Liver (tissue), 9 donors: ENCODE data around the gene RAB3B. TPM values are rescaled to one million over a fixed set of nuclear protein-coding genes. Genes with fewer than 3 reads are reported as not detected.
A peak's percentile ranks its signal among the peaks of the same experiment; 100 is the strongest.

ENCODE experiments used
- DNase-seq: peaks from one replicate; pipeline ENCODE4 v3.0.0-alpha.2; 2017; ENCODE audit warnings: low spot score
- H3K27ac ChIP-seq, 2 donors: one replicate each; pipeline ENCODE4 v1.7.0; 2013; ENCODE audit warnings: inconsistent platforms in 2 of 2, low read length in 2 of 2, control low read depth in 1 of 2, low read depth in 1 of 2, mild to moderate bottlenecking in 1 of 2
- H3K27me3 ChIP-seq, 4 donors: one replicate each; pipeline versions ENCODE4 v1.6.1 to v1.7.0; 2013; ENCODE audit warnings: low read length in 3 of 4, inconsistent platforms in 1 of 4, mild to moderate bottlenecking in 1 of 4, moderate library complexity in 1 of 4; ENCODE audit not compliant: control insufficient read depth in 4 of 4, insufficient read depth in 4 of 4
- H3K36me3 ChIP-seq, 4 donors: one replicate each; pipeline versions ENCODE4 v1.6.1 to v1.7.0; 2013; ENCODE audit warnings: low read length in 3 of 4, mild to moderate bottlenecking in 3 of 4, low read depth in 1 of 4, moderate library complexity in 1 of 4; ENCODE audit not compliant: control insufficient read depth in 4 of 4, insufficient read depth in 3 of 4
- H3K4me1 ChIP-seq, 4 donors: one replicate each; pipeline versions ENCODE4 v1.6.1 to v1.7.0; 2013; ENCODE audit warnings: low read length in 3 of 4, mild to moderate bottlenecking in 3 of 4, moderate library complexity in 1 of 4; ENCODE audit not compliant: control insufficient read depth in 4 of 4, insufficient read depth in 4 of 4
- H3K4me3 ChIP-seq, 3 donors: one replicate each; pipeline versions ENCODE4 v1.6.1 to v1.7.0; 2013; ENCODE audit warnings: low read length in 3 of 3, control low read depth in 1 of 3, low read depth in 1 of 3, mild to moderate bottlenecking in 1 of 3
- H3K9ac ChIP-seq, 2 donors: one replicate each; pipeline ENCODE4 v1.7.0; 2013; ENCODE audit warnings: low read length in 2 of 2, mild to moderate bottlenecking in 2 of 2, moderate library complexity in 2 of 2, control low read depth in 1 of 2, low read depth in 1 of 2
- H3K9me3 ChIP-seq, 4 donors: one replicate each; pipeline versions ENCODE4 v1.6.1 to v1.7.0; 2013; ENCODE audit warnings: low read length in 3 of 4; ENCODE audit not compliant: control insufficient read depth in 4 of 4
- EGR1 ChIP-seq, 2 donors: IDR thresholded peaks; 2 replicates each; pipeline ENCODE4 v1.6.1; 2016 to 2018; ENCODE audit warnings: antibody characterized with exemption in 2 of 2, low read depth in 2 of 2
- FOXA1 ChIP-seq: IDR thresholded peaks from 2 replicates; pipeline ENCODE4 v1.6.1; 2016; ENCODE audit warnings: antibody characterized with exemption
- HNF4A ChIP-seq, 2 donors: conservative IDR thresholded peaks; 2 replicates each; pipeline ENCODE4 v1.6.1; 2016; ENCODE audit warnings: antibody characterized with exemption in 2 of 2, mild to moderate bottlenecking in 2 of 2
- HNF4G ChIP-seq: IDR thresholded peaks from 2 replicates; pipeline ENCODE4 v1.6.1; 2016; ENCODE audit warnings: antibody characterized with exemption
- JUND ChIP-seq, 2 donors: IDR thresholded peaks; 2 replicates each; pipeline ENCODE4 v1.6.1; 2016; ENCODE audit warnings: antibody characterized with exemption in 2 of 2
- MAX ChIP-seq: IDR thresholded peaks from 2 replicates; pipeline ENCODE4 v1.6.1; 2016; ENCODE audit warnings: antibody characterized with exemption
- NR2F2 ChIP-seq: IDR thresholded peaks from 2 replicates; pipeline ENCODE4 v1.6.1; 2016; ENCODE audit warnings: antibody characterized with exemption
- RAD21 ChIP-seq, 2 donors: IDR thresholded peaks; 2 replicates each; pipeline ENCODE4 v1.6.1; 2016; ENCODE audit warnings: antibody characterized with exemption in 2 of 2, mild to moderate bottlenecking in 2 of 2
- RXRA ChIP-seq, 2 donors: IDR thresholded peaks; 2 replicates each; pipeline ENCODE4 v1.6.1; 2017 to 2018; ENCODE audit warnings: antibody characterized with exemption in 2 of 2, mild to moderate bottlenecking in 1 of 2
- SP1 ChIP-seq: IDR thresholded peaks from 2 replicates; pipeline ENCODE4 v1.6.1; 2018; ENCODE audit warnings: antibody characterized with exemption, mild to moderate bottlenecking
- TAF1 ChIP-seq: conservative IDR thresholded peaks from 2 replicates; pipeline ENCODE4 v1.6.1; 2016; ENCODE audit warnings: antibody characterized with exemption, mild to moderate bottlenecking
- YY1 ChIP-seq: IDR thresholded peaks from 2 replicates; pipeline ENCODE4 v1.6.1; 2016; ENCODE audit warnings: antibody characterized with exemption, mild to moderate bottlenecking
- WGBS: extraction: QIAGEN DNeasy Blood & Tissue Kit; methylation state at CpG from one replicate; pipeline ENCODE4 v1.1.7; 2013; 5-methylcytosine and 5-hydroxymethylcytosine counted together
- polyA plus RNA-seq, 2 donors: library from polyadenylated mRNA; stranded (reverse) in 1 of 2; unstranded in 1 of 2; fragments of 200-250 nt in 1 of 2; fragments of >200 nt in 1 of 2; fragmentation: Nextera tagmentation in 1 of 2; extraction: Ambion mirVana in 1 of 2; gene quantifications; one replicate each; pipeline versions ENCODE4 v1.2.1 to v1.2.3, GENCODE V29; 2013 to 2015
- total RNA-seq, 2 donors: library from RNA; depleted of rRNA; stranded (reverse); fragments of >200 nt; gene quantifications; one replicate each; pipeline ENCODE4 v1.2.3, GENCODE V29; 2014
- TF ChIP-seq, protein P1 (sequence below): fragments of 150-350 bp; IDR thresholded peaks from 2 replicates; pipeline ENCODE4 v1.5.1; 2017; ENCODE audit warnings: improper control_type of control experiment, low read depth, low read length; ENCODE audit not compliant: missing input control
- TF ChIP-seq, protein P2 (sequence below): IDR thresholded peaks from 2 replicates; pipeline ENCODE4 v1.6.1; 2016; ENCODE audit warnings: antibody characterized with exemption, mild to moderate bottlenecking
- TF ChIP-seq, protein P3 (sequence below): IDR thresholded peaks from 2 replicates; pipeline ENCODE4 v1.6.1; 2016; ENCODE audit warnings: antibody characterized with exemption
- donor health status: healthy.
- donor health status: healthy.
- donor health status: healthy.
- donor health status: healthy.
- donor health status: healthy.

Gene RAB3B
- total and polyA plus RNA-seq, 4 donors, result 0.17 to 5.4 (median 0.32) TPM

DNA sequence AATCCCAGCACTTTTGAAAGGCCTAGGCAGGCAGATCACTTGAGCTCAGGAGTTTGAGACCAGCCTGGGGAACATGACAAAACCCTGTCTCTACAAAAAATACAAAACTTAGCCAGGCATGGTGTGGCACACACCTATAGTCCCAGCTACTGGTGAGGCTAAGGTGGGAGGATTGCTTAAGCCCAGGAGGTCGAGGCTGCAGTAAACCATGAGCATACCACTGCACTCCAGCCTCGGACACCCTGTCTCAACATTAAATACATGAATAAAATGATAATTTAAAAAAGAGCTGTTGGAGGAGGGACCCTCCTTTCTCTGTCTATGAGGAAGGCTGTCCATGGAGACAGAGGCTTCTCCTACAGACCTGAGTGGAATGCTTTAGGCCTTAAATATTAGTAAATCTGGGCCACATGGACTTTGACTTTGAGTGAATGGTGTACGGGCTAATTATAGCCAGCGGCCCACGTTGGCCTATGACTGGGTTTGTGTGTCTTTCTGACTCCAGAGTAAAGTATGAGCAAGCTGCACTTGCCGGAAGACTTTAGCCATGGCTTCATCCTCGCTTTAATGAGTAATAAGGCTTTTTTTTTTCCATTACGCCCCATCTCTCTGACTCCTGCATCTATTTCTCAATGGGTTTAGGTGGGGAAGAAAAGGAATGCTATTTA, 21.3 kb downstream of the RAB3B start:
- WGBS, result 52% methylated on average over 8 of the region's 8 CpGs

More for the DNA sequence above, 21.3 kb downstream of the RAB3B start:
- Histone ChIP-seq H3K9me3 (no peaks in the 10 kb centered on the region), H3K9ac (no peak overlapping the region), H3K4me1 (peaks cover 0 to 5% (median 0%) of the 10 kb centered on the region in 4 donors), H3K27ac (peak overlapping the region; percentile 31 to 50), H3K4me3 (no peak overlapping the region), H3K36me3 (no peaks in the 10 kb centered on the region), H3K27me3 (no peaks in the 10 kb centered on the region)
- no peak for DNase-seq
- TF ChIP-seq, protein P1, sequence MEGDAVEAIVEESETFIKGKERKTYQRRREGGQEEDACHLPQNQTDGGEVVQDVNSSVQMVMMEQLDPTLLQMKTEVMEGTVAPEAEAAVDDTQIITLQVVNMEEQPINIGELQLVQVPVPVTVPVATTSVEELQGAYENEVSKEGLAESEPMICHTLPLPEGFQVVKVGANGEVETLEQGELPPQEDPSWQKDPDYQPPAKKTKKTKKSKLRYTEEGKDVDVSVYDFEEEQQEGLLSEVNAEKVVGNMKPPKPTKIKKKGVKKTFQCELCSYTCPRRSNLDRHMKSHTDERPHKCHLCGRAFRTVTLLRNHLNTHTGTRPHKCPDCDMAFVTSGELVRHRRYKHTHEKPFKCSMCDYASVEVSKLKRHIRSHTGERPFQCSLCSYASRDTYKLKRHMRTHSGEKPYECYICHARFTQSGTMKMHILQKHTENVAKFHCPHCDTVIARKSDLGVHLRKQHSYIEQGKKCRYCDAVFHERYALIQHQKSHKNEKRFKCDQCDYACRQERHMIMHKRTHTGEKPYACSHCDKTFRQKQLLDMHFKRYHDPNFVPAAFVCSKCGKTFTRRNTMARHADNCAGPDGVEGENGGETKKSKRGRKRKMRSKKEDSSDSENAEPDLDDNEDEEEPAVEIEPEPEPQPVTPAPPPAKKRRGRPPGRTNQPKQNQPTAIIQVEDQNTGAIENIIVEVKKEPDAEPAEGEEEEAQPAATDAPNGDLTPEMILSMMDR, result no peak
- TF ChIP-seq HNF4G, result peak; percentile 78
- peak; percentile 98 for TF ChIP-seq SP1
- peak; percentile 9 for TF ChIP-seq TAF1
- peak in 1 of 2 donors; percentile 74 for TF ChIP-seq EGR1 (IDR thresholded peaks at IDR 0.05; ENCODE audit: low read depth in 2 of 2)
- peak; percentile 90 to 93 for TF ChIP-seq HNF4A (conservative IDR thresholded peaks at IDR 0.05)
- TF ChIP-seq NR2F2, result no peak
- TF ChIP-seq MAX, result peak; percentile 31
- peak; percentile 65 to 73 for TF ChIP-seq JUND (IDR thresholded peaks at IDR 0.05)
- peak; percentile 27 to 65 for TF ChIP-seq RXRA (IDR thresholded peaks at IDR 0.05)
- TF ChIP-seq, protein P2, sequence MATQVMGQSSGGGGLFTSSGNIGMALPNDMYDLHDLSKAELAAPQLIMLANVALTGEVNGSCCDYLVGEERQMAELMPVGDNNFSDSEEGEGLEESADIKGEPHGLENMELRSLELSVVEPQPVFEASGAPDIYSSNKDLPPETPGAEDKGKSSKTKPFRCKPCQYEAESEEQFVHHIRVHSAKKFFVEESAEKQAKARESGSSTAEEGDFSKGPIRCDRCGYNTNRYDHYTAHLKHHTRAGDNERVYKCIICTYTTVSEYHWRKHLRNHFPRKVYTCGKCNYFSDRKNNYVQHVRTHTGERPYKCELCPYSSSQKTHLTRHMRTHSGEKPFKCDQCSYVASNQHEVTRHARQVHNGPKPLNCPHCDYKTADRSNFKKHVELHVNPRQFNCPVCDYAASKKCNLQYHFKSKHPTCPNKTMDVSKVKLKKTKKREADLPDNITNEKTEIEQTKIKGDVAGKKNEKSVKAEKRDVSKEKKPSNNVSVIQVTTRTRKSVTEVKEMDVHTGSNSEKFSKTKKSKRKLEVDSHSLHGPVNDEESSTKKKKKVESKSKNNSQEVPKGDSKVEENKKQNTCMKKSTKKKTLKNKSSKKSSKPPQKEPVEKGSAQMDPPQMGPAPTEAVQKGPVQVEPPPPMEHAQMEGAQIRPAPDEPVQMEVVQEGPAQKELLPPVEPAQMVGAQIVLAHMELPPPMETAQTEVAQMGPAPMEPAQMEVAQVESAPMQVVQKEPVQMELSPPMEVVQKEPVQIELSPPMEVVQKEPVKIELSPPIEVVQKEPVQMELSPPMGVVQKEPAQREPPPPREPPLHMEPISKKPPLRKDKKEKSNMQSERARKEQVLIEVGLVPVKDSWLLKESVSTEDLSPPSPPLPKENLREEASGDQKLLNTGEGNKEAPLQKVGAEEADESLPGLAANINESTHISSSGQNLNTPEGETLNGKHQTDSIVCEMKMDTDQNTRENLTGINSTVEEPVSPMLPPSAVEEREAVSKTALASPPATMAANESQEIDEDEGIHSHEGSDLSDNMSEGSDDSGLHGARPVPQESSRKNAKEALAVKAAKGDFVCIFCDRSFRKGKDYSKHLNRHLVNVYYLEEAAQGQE, result peak; percentile 60
- TF ChIP-seq YY1, result peak; percentile 59
- TF ChIP-seq FOXA1, result no peak
- TF ChIP-seq, protein P3, sequence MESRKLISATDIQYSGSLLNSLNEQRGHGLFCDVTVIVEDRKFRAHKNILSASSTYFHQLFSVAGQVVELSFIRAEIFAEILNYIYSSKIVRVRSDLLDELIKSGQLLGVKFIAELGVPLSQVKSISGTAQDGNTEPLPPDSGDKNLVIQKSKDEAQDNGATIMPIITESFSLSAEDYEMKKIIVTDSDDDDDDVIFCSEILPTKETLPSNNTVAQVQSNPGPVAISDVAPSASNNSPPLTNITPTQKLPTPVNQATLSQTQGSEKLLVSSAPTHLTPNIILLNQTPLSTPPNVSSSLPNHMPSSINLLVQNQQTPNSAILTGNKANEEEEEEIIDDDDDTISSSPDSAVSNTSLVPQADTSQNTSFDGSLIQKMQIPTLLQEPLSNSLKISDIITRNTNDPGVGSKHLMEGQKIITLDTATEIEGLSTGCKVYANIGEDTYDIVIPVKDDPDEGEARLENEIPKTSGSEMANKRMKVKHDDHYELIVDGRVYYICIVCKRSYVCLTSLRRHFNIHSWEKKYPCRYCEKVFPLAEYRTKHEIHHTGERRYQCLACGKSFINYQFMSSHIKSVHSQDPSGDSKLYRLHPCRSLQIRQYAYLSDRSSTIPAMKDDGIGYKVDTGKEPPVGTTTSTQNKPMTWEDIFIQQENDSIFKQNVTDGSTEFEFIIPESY, result no peak
- peak in 1 of 2 donors; percentile 11 for TF ChIP-seq RAD21 (IDR thresholded peaks at IDR 0.05)
